Astrocyte (in vitro differentiated cells and primary cell): ENCODE results near the gene RYR2.

Experiments
- CTCF ChIP-seq: IDR thresholded peaks from 2 replicates; pipeline ENCODE4 v1.5.1; 2011; ENCODE audit warnings: low read depth, mild to moderate bottlenecking, inconsistent platforms, low read length, moderate library complexity; ENCODE audit not compliant: insufficient read depth
- EZH2 ChIP-seq: IDR thresholded peaks from 2 replicates; pipeline ENCODE4 v1.6.1; 2012; ENCODE audit warnings: mild to moderate bottlenecking, low read length, inconsistent platforms; ENCODE audit not compliant: insufficient read depth

DNA sequence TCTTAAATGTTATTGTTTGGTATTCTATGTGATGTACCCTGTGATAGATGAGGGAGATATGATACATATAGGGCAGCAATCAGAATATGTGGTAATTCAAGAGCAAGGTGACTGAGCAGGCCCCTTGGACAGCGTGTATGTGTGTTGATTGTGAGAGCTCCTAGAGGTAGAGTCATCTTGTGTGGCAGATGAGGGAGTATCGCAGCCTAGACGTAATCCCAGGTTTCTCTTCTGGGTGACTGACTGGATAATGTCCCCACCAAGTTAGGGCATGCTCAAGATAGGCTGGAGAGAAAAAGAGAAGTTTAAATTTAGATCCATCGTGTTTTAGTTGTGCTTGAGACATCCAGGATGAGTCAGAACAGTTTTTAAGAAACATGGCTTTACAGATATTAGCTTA is 663.5 kb downstream of the RYR2 start:
- TF ChIP-seq EZH2, result no peak
- TF ChIP-seq CTCF, result no peak
